Measurements from ENCODE around the gene IL20RA. TPM values are rescaled to one million over a fixed set of nuclear protein-coding genes. Genes with fewer than 3 reads are reported as not detected.

The IL20RA gene
- total and polyA plus RNA-seq, 2 donors (not counting 3 experiments of a cell fraction or from before 2014, with no cell fraction given), result not detected

GRCh38 chr6:136983687-136984086, 61.1 kb downstream of the IL20RA start:
- no peaks in the 10 kb centered on the region for H3K36me3 ChIP-seq (ENCODE audit: control insufficient read depth in 2 of 2, extremely low read depth in 1 of 2, insufficient read depth in 2 of 2, low read length in 2 of 2)
- no peaks in the 10 kb centered on the region for H4K20me1 ChIP-seq (replicated peaks; ENCODE audit: control insufficient read depth, extremely low read depth, insufficient read depth, low read length)
- no peak overlapping the region for H2AFZ ChIP-seq (ENCODE audit: low read depth, low read length)
- no peak overlapping the region for H3K4me2 ChIP-seq (ENCODE audit: insufficient read depth, low read length)
- H3K9me1 ChIP-seq (replicated peaks; ENCODE audit: control insufficient read depth, extremely low read depth, insufficient read depth, low read length), result no peaks in the 10 kb centered on the region
- no TSS peak for BruUV-seq (replicated peaks)
- H3K4me3 ChIP-seq (replicated peaks in 1 of 3; ENCODE audit: insufficient read depth in 1 of 3, low read depth in 1 of 3, low read length in 3 of 3), result no peak overlapping the region
- DNase-seq (ENCODE audit: low read depth, low spot score) (no peak), FAIRE-seq (no peak)
- TF ChIP-seq MYC (IDR thresholded peaks at IDR 0.05; ENCODE audit: low read depth, low read length) (no peak), POLR2A (IDR thresholded peaks at IDR 0.05; ENCODE audit: low read depth, low read length) (no peak), EZH2 (IDR thresholded peaks at IDR 0.05; ENCODE audit: borderline replicate concordance, low read depth, low read length, severe bottlenecking) (no peak), JUN (IDR thresholded peaks at IDR 0.05; ENCODE audit: borderline replicate concordance, insufficient read depth, insufficient read length, low read depth) (no peak), MAX (IDR thresholded peaks at IDR 0.05; ENCODE audit: insufficient read depth, insufficient read length) (no peak), CTCF (IDR thresholded peaks at IDR 0.05; ENCODE audit: extremely low read depth in 1 of 2, insufficient read depth in 1 of 2, low read depth in 1 of 2, low read length in 2 of 2) (no peak), GATA2 (IDR thresholded peaks at IDR 0.05; ENCODE audit: insufficient read depth, insufficient read length, low read depth, low read length) (no peak), POLR2AphosphoS5 (IDR thresholded peaks at IDR 0.05; ENCODE audit: insufficient read depth, low read depth, low read length) (no peak), FOS (IDR thresholded peaks at IDR 0.05; ENCODE audit: borderline replicate concordance, insufficient read depth, low read length) (no peak)
- CTCF ChIA-PET, result no interaction called here
- no peaks in the 10 kb centered on the region for H3K9me3 ChIP-seq (replicated peaks; ENCODE audit: control insufficient read depth, insufficient read depth, low read length)
- H3K27ac ChIP-seq (ENCODE audit: insufficient read depth, low read depth, low read length), result no peak overlapping the region
- dilution Hi-C loops (cut with MboI; ENCODE audit: extremely low pct_ligation_motif_present, low sequenced_read_pairs) (no loop called here), intact Hi-C loops (cut with micrococcal nuclease) (no loop called here)
- peaks cover 6 to 14% of the 10 kb centered on the region in 2 experiments for H3K27me3 ChIP-seq (ENCODE audit: control insufficient read depth in 2 of 2, insufficient read depth in 2 of 2, low read length in 2 of 2)
- no peaks in the 10 kb centered on the region for H3K79me2 ChIP-seq (ENCODE audit: control insufficient read depth, insufficient read depth, low read length)
- no peak overlapping the region for H3K9ac ChIP-seq (replicated peaks; ENCODE audit: extremely low read depth, insufficient read depth, low read length)
- POLR2A ChIA-PET, result interaction anchor here (0.7 kb wide), 1 partner anchor 52 kb away, joined by 10 read pairs; no protein-coding TSS in a partner anchor
- H3K4me1 ChIP-seq (ENCODE audit: control insufficient read depth, extremely low read depth, insufficient read depth, low read length), result no peaks in the 10 kb centered on the region

Data from endothelial cell of umbilical vein (primary cell).